BLaER1 treated with 17β-estradiol and CSF1 and Interleukin-3, amounts not matched to agents 10 nM and 100 nM (cell line): ENCODE data around the gene FCF1.

Experiments
- H3K27ac ChIP-seq, 11 experiments: shearing (Covaris generic); formaldehyde crosslinking; 2 replicates each; pipeline ENCODE4 v1.8.1; 2022
- H3K27me3 ChIP-seq, 11 experiments: shearing (Covaris generic); formaldehyde crosslinking; 2 replicates each; pipeline ENCODE4 v1.8.1; 2022
- H3K36me3 ChIP-seq, 11 experiments: shearing (Covaris generic); formaldehyde crosslinking; 2 replicates each; pipeline ENCODE4 v1.8.1; 2022
- H3K4me1 ChIP-seq, 10 experiments: shearing (Covaris generic); formaldehyde crosslinking; 2 replicates each; pipeline ENCODE4 v1.8.1; 2022
- H3K4me2 ChIP-seq, 11 experiments: shearing (Covaris generic); formaldehyde crosslinking; 2 replicates each; pipeline ENCODE4 v1.8.1; 2022
- H3K4me3 ChIP-seq, 10 experiments: shearing (Covaris generic); formaldehyde crosslinking; 2 replicates each; pipeline ENCODE4 v1.8.1; 2022
- H3K9ac ChIP-seq, 11 experiments: shearing (Covaris generic); formaldehyde crosslinking; 2 replicates each; pipeline ENCODE4 v1.8.1; 2022
- H3K9me3 ChIP-seq, 11 experiments: shearing (Covaris generic); formaldehyde crosslinking; replicated peaks in 1 of 11; 2 replicates each; pipeline ENCODE4 v1.8.1; 2022
- H4K20me1 ChIP-seq, 11 experiments: shearing (Covaris generic); formaldehyde crosslinking; 2 replicates each; pipeline ENCODE4 v1.8.1; 2022
- Cebpa-rat ChIP-seq, 11 experiments: shearing (Covaris generic); IDR thresholded peaks; 2 replicates each; pipeline ENCODE4 v1.8.1; 2022

Gene FCF1

GRCh38 chr14:74705613-74706500 is 7.1 kb upstream of the FCF1 start:
- peaks cover 0 to 99% (median 41%) of the 10 kb centered on the region in 11 experiments; a peak in 16 of 22 replicates for H4K20me1 ChIP-seq
- peak overlapping the region in 1 of 11 experiments; percentile 1; a peak in 1 of 22 replicates for H3K4me2 ChIP-seq
- no peak overlapping the region for H3K27ac ChIP-seq
- H3K9ac ChIP-seq = no peak overlapping the region
- peaks cover 23 to 37% (median 32%) of the 10 kb centered on the region in 11 experiments for H3K9me3 ChIP-seq
- peaks cover 30 to 41% (median 35%) of the 10 kb centered on the region in 11 experiments for H3K36me3 ChIP-seq
- no peak overlapping the region for H3K4me3 ChIP-seq
- no peaks in the 10 kb centered on the region for H3K27me3 ChIP-seq
- no peak for TF ChIP-seq Cebpa-rat (IDR thresholded peaks at IDR 0.05)
- peaks cover 0 to 22% (median 5%) of the 10 kb centered on the region in 10 experiments; a peak in 12 of 20 replicates for H3K4me1 ChIP-seq

GRCh38 chr14:74710480-74710879 is 2.5 kb upstream of the FCF1 start:
- no peak overlapping the region for H3K27ac ChIP-seq
- H4K20me1 ChIP-seq = peaks cover 0 to 67% (median 38%) of the 10 kb centered on the region in 11 experiments; a peak in 16 of 22 replicates
- H3K4me2 ChIP-seq = peak overlapping the region in 8 of 11 experiments; percentile 68 to 98 (median 92); a peak in 6 of 22 replicates
- H3K4me1 ChIP-seq = peaks cover 20 to 52% (median 30%) of the 10 kb centered on the region in 10 experiments
- H3K4me3 ChIP-seq = no peak overlapping the region
- H3K9ac ChIP-seq = no peak overlapping the region
- H3K36me3 ChIP-seq = peaks cover 3 to 15% (median 12%) of the 10 kb centered on the region in 11 experiments; a peak in 19 of 22 replicates
- no peaks in the 10 kb centered on the region for H3K27me3 ChIP-seq
- TF ChIP-seq Cebpa-rat (IDR thresholded peaks at IDR 0.05) = no peak
- no peaks in the 10 kb centered on the region for H3K9me3 ChIP-seq

DNA sequence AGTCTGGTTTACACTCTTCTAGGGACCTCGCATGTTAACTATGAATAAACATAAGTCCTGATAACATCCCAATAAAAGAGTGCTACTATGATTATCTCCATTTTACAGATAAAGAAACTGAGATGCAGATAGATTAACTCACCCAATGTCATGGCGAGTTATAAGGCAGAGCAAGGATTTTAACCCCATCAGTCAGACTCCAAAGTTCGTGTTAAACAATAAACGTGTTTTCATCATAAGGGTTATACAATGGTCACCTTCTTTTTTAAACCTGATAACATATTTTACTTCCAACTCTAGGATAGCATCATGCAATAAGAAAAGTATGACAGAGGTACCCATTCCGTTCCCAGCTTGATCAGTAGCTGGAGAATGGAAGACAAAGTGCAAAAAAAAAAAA is 1.3 kb upstream of the FCF1 start:
- H3K4me1 ChIP-seq = peaks cover 20 to 43% (median 30%) of the 10 kb centered on the region in 10 experiments
- H3K4me3 ChIP-seq = peak overlapping the region; percentile 74 to 97 (median 82)
- no peaks in the 10 kb centered on the region for H3K9me3 ChIP-seq
- no peaks in the 10 kb centered on the region for H3K27me3 ChIP-seq
- H3K4me2 ChIP-seq = peak overlapping the region; percentile 68 to 98 (median 90)
- peaks cover 15 to 27% (median 23%) of the 10 kb centered on the region in 11 experiments for H3K36me3 ChIP-seq
- H3K27ac ChIP-seq = no peak overlapping the region
- H4K20me1 ChIP-seq = peaks cover 0 to 55% (median 30%) of the 10 kb centered on the region in 11 experiments; a peak in 15 of 22 replicates
- H3K9ac ChIP-seq = peak overlapping the region in 10 of 11 experiments; percentile 80 to 91 (median 87); a peak in 13 of 22 replicates
- no peak for TF ChIP-seq Cebpa-rat (IDR thresholded peaks at IDR 0.05)

GRCh38 chr14:74713395-74713735 is 421 bp downstream of the FCF1 start:
- Histone ChIP-seq H3K4me3 (peak overlapping the region; percentile 74 to 97 (median 82)), H3K4me2 (peak overlapping the region; percentile 74 to 94 (median 81)), H3K27me3 (no peaks in the 10 kb centered on the region), H3K36me3 (peaks cover 32 to 44% (median 40%) of the 10 kb centered on the region in 11 experiments), H4K20me1 (peaks cover 0 to 38% (median 23%) of the 10 kb centered on the region in 11 experiments; a peak in 12 of 22 replicates), H3K9me3 (no peaks in the 10 kb centered on the region), H3K4me1 (peaks cover 20 to 41% (median 30%) of the 10 kb centered on the region in 10 experiments), H3K27ac (peak overlapping the region; percentile 73 to 90 (median 82)), H3K9ac (peak overlapping the region; percentile 80 to 91 (median 87))
- TF ChIP-seq Cebpa-rat (IDR thresholded peaks at IDR 0.05) = no peak

- H3K4me2 ChIP-seq = no peak overlapping the region
- H3K4me3 ChIP-seq = no peak overlapping the region
- peaks cover 0 to 8% (median 0%) of the 10 kb centered on the region in 11 experiments; a peak in 2 of 22 replicates for H3K9me3 ChIP-seq
- no peak overlapping the region for H3K9ac ChIP-seq
- H3K4me1 ChIP-seq = no peaks in the 10 kb centered on the region
- no peak overlapping the region for H3K27ac ChIP-seq
- peaks cover 0 to 4% (median 0%) of the 10 kb centered on the region in 11 experiments; a peak in 3 of 22 replicates for H4K20me1 ChIP-seq
- TF ChIP-seq Cebpa-rat (IDR thresholded peaks at IDR 0.05) = no peak
- H3K36me3 ChIP-seq = peaks cover 87 to 100% (median 95%) of the 10 kb centered on the region in 11 experiments
- H3K27me3 ChIP-seq = no peaks in the 10 kb centered on the region
Observed at GRCh38 chr14:74720526-74720925, 7.6 kb downstream of the FCF1 start.

DNA sequence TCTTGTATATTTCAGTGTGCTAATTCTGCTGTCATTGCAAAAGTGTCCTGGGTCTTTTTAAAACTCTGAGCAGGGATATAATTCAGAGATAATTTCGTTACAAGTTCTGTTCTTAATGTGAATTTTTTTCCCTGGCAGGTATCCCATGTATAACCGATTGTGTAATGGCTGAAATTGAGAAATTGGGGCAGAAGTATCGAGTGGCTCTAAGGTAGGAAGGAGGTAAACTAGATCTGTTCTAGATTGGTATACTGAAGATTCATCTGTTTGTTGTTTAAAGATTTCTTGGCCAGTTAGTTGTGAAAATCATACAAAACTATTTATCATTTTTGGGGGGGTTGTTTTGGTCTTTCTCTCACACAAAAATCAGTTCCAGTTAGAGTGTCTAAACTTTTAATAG is 10.2 kb downstream of the FCF1 start:
- Histone ChIP-seq H4K20me1 (peaks cover 0 to 4% (median 0%) of the 10 kb centered on the region in 11 experiments; a peak in 3 of 22 replicates), H3K9ac (no peak overlapping the region), H3K4me3 (no peak overlapping the region), H3K36me3 (peaks cover 71 to 84% (median 78%) of the 10 kb centered on the region in 11 experiments), H3K4me1 (no peaks in the 10 kb centered on the region), H3K27ac (no peak overlapping the region), H3K27me3 (no peaks in the 10 kb centered on the region), H3K4me2 (no peak overlapping the region), H3K9me3 (peaks cover 5 to 17% (median 8%) of the 10 kb centered on the region in 11 experiments)
- no peak for TF ChIP-seq Cebpa-rat (IDR thresholded peaks at IDR 0.05)

DNA sequence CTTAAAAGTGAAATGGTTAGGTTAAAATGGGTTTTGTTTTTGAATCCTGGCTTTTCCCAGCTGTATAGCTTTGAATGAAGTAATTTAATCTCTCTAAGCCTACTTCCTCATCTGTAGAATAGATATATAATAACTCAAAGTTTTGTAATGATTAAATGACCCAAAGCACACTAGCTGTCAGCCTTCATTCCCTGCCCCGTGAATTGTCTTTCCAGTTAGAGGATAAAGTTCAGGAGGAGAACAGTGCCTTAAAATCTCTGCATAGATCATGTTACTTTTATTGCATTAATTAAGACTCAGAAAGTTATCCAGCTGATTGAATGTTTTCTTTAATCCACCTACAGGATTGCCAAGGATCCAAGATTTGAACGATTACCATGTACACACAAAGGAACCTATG is 19.4 kb downstream of the FCF1 start:
- Histone ChIP-seq H4K20me1 (peaks cover 0 to 14% (median 0%) of the 10 kb centered on the region in 11 experiments; a peak in 4 of 22 replicates), H3K27ac (no peak overlapping the region), H3K4me1 (no peaks in the 10 kb centered on the region), H3K4me3 (no peak overlapping the region), H3K27me3 (no peaks in the 10 kb centered on the region), H3K4me2 (no peak overlapping the region), H3K36me3 (peaks cover 64 to 75% (median 71%) of the 10 kb centered on the region in 11 experiments), H3K9me3 (no peaks in the 10 kb centered on the region), H3K9ac (no peak overlapping the region)
- no peak for TF ChIP-seq Cebpa-rat (IDR thresholded peaks at IDR 0.05)

DNA sequence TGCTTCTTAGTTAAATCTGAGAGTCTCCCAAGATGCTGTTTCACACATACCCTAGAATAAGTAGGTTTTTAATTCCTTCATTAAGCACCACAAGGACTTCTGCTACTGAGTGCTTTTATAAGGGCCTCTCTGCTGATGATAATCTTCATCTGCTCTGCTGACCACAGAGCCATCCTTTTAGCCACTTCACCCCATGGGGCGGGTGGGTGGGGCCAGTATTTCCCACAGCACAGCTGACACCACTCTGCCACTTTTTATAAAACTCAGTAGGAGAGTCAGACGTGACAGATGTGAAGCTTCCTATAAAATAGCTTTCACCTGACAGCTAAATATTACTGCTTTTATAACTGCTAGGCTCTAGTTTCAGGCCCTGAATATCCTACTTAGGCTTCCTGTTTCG is 20.3 kb downstream of the FCF1 start:
- Histone ChIP-seq H3K4me1 (no peaks in the 10 kb centered on the region), H3K36me3 (peaks cover 68 to 83% (median 80%) of the 10 kb centered on the region in 11 experiments), H3K4me3 (no peak overlapping the region), H3K9ac (no peak overlapping the region; a peak in 1 of 22 replicates), H4K20me1 (peaks cover 0 to 14% (median 0%) of the 10 kb centered on the region in 11 experiments; a peak in 4 of 22 replicates), H3K27ac (no peak overlapping the region), H3K27me3 (no peaks in the 10 kb centered on the region), H3K9me3 (no peaks in the 10 kb centered on the region), H3K4me2 (no peak overlapping the region)
- no peak for TF ChIP-seq Cebpa-rat (IDR thresholded peaks at IDR 0.05)

- Histone ChIP-seq H3K27ac (no peak overlapping the region), H3K27me3 (no peaks in the 10 kb centered on the region), H3K9ac (no peak overlapping the region), H3K4me1 (0 out of 20 replicates have a peak, but pooled peaks cover 0 to 4% (median 0%) of the 10 kb centered on the region in 10 experiments), H4K20me1 (peaks cover 0 to 12% (median 0%) of the 10 kb centered on the region in 11 experiments; a peak in 4 of 22 replicates), H3K4me2 (no peak overlapping the region), H3K4me3 (no peak overlapping the region), H3K9me3 (no peaks in the 10 kb centered on the region), H3K36me3 (peaks cover 81 to 98% (median 91%) of the 10 kb centered on the region in 11 experiments)
- TF ChIP-seq Cebpa-rat (IDR thresholded peaks at IDR 0.05) = no peak
Observed at GRCh38 chr14:74735125-74735524, 22.2 kb downstream of the FCF1 start.
